ENCODE data around the gene RPL13A. TPM values are rescaled to one million over a fixed set of nuclear protein-coding genes. Genes with fewer than 3 reads are reported as not detected.

Gene RPL13A
- total and polyA plus RNA-seq, 9 of the 15 experiments (the other 6 are each of a cell fraction or from before 2014, with no cell fraction given): 1,744 to 5,482 (median 2,949) TPM

DNA sequence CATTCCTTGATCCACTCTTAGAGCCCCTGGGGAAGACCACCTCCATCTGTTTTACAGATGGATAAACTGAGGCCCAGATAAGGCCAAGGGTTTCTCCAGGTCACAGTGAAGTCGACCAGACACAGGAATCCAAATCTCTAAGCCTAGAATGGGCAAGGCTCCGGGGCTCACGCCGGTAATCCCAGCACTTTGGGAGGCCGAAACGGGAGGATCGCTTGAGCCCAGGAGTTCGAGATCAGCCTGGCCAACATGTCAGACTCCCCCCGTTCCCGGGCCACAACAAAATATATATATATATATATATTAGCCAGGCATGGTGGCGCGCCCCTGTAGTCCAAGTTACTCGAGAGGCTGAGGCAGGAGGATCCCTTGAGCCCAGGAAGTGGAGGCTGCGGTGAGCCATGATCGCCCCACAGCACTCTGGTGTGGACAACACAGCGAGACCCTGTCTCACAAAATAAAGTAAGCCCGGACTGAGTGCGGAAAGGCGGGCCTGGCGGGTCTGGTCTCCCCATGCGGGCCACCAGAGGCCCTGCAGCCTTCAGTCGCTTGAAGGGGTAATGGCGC lies 615 bp upstream of the RPL13A start (continued):
- TF ChIP-seq ARID4B (CRISPR knock-in tag; IDR thresholded peaks at IDR 0.05) (0 out of 2 replicates have a peak, but pooled peaks have one; percentile 9), ZBTB17 (CRISPR knock-in tag; IDR thresholded peaks at IDR 0.05) (no peak), ZNF444 (CRISPR knock-in tag; IDR thresholded peaks at IDR 0.05) (no peak), DEAF1 (CRISPR knock-in tag; IDR thresholded peaks at IDR 0.05) (no peak), KAT7 (CRISPR knock-in tag; IDR thresholded peaks at IDR 0.05; ENCODE audit: borderline replicate concordance) (no peak), JUND (IDR thresholded peaks at IDR 0.05; ENCODE audit: borderline replicate concordance, low read depth, low read length) (no peak), JUND (tag; IDR thresholded peaks at IDR 0.05; ENCODE audit: borderline replicate concordance, low read depth, low read length) (no peak), HDAC6 (IDR thresholded peaks at IDR 0.05; ENCODE audit: low read depth, low read length) (no peak), CHD4 (IDR thresholded peaks at IDR 0.05; ENCODE audit: insufficient read depth, insufficient replicate concordance, low read depth, low read length, poor library complexity, severe bottlenecking) (no peak), CBFA2T3 (IDR thresholded peaks at IDR 0.05) (no peak), ASH1L (IDR thresholded peaks at IDR 0.05; ENCODE audit: borderline replicate concordance, low read depth, partially characterized antibody) (no peak), HMG20B (CRISPR knock-in tag; IDR thresholded peaks at IDR 0.05) (no peak), STAG1 (CRISPR knock-in tag; IDR thresholded peaks at IDR 0.05; ENCODE audit: borderline replicate concordance) (no peak), ZNF232 (CRISPR knock-in tag; IDR thresholded peaks at IDR 0.05) (no peak)
- TF ChIP-seq, protein P1, sequence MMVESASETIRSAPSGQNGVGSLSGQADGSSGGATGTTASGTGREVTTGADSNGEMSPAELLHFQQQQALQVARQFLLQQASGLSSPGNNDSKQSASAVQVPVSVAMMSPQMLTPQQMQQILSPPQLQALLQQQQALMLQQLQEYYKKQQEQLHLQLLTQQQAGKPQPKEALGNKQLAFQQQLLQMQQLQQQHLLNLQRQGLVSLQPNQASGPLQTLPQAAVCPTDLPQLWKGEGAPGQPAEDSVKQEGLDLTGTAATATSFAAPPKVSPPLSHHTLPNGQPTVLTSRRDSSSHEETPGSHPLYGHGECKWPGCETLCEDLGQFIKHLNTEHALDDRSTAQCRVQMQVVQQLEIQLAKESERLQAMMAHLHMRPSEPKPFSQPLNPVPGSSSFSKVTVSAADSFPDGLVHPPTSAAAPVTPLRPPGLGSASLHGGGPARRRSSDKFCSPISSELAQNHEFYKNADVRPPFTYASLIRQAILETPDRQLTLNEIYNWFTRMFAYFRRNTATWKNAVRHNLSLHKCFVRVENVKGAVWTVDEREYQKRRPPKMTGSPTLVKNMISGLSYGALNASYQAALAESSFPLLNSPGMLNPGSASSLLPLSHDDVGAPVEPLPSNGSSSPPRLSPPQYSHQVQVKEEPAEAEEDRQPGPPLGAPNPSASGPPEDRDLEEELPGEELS (CRISPR knock-in tag; IDR thresholded peaks at IDR 0.05; ENCODE audit: borderline replicate concordance): no peak
- TF ChIP-seq, protein P2, sequence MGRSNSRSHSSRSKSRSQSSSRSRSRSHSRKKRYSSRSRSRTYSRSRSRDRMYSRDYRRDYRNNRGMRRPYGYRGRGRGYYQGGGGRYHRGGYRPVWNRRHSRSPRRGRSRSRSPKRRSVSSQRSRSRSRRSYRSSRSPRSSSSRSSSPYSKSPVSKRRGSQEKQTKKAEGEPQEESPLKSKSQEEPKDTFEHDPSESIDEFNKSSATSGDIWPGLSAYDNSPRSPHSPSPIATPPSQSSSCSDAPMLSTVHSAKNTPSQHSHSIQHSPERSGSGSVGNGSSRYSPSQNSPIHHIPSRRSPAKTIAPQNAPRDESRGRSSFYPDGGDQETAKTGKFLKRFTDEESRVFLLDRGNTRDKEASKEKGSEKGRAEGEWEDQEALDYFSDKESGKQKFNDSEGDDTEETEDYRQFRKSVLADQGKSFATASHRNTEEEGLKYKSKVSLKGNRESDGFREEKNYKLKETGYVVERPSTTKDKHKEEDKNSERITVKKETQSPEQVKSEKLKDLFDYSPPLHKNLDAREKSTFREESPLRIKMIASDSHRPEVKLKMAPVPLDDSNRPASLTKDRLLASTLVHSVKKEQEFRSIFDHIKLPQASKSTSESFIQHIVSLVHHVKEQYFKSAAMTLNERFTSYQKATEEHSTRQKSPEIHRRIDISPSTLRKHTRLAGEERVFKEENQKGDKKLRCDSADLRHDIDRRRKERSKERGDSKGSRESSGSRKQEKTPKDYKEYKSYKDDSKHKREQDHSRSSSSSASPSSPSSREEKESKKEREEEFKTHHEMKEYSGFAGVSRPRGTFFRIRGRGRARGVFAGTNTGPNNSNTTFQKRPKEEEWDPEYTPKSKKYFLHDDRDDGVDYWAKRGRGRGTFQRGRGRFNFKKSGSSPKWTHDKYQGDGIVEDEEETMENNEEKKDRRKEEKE (IDR thresholded peaks at IDR 0.05; ENCODE audit: borderline replicate concordance in 1 of 2, control insufficient read depth in 1 of 2, low read depth in 2 of 2, low read length in 1 of 2): no peak
